K562 (cell line): ENCODE data around the gene NVL. TPM values are rescaled to one million over a fixed set of nuclear protein-coding genes. Genes with fewer than 3 reads are reported as not detected.

Experiments used
- BRCA1 ChIP-seq, 2 experiments: fragments of 450-650 bp in 1 of 2; sonication (generic) in 1 of 2; formaldehyde crosslinking in 1 of 2; IDR thresholded peaks; 2 replicates each; pipeline versions ENCODE4 v1.5.0 to v1.6.1; 2017 to 2020; ENCODE audit warnings: mild to moderate bottlenecking in 1 of 2, missing genetic modification reagents in 1 of 2
- BRF1 ChIP-seq: IDR thresholded peaks from 3 replicates; pipeline ENCODE4 v1.6.1; 2011; ENCODE audit warnings: borderline replicate concordance, mild to moderate bottlenecking; ENCODE audit not compliant: insufficient read length; ENCODE audit errors: extremely low read depth
- ILK ChIP-seq: fragments of 450-650 bp; IDR thresholded peaks from 2 replicates; pipeline ENCODE4 v1.6.1; 2016; ENCODE audit warnings: missing genetic modification characterization, low read depth, mild to moderate bottlenecking, missing compliant biosample characterization, moderate library complexity, borderline replicate concordance
- KLF13 ChIP-seq: fragments of 450-650 bp; IDR thresholded peaks from 2 replicates; pipeline ENCODE4 v1.6.1; 2016; ENCODE audit warnings: missing genetic modification characterization, low read depth, mild to moderate bottlenecking, missing compliant biosample characterization, moderate library complexity, borderline replicate concordance
- MED1 ChIP-seq: sonication (generic); formaldehyde crosslinking; IDR thresholded peaks from 2 replicates; pipeline ENCODE4 v1.8.1; 2023; ENCODE audit warnings: missing genetic modification reagents, borderline replicate concordance
- PHB ChIP-seq: fragments of 250-450 bp; sonication (Bioruptor Pico); IDR thresholded peaks from 2 replicates; pipeline ENCODE4 v1.5.0; 2021
- PHTF2 ChIP-seq: fragments of 250-450 bp; sonication (Bioruptor Pico); IDR thresholded peaks from 2 replicates; pipeline ENCODE4 v1.5.0; 2021; ENCODE audit warnings: mild to moderate bottlenecking
- RBM14 ChIP-seq: fragments of 200-400 bp; formaldehyde crosslinking; IDR thresholded peaks from 2 replicates; pipeline ENCODE4 v1.6.1; 2018; ENCODE audit warnings: low read depth, mild to moderate bottlenecking, low read length, moderate library complexity, borderline replicate concordance; ENCODE audit not compliant: insufficient read depth
- SMAD3 ChIP-seq: fragments of 450-650 bp; formaldehyde crosslinking; conservative IDR thresholded peaks from 2 replicates; pipeline ENCODE4 v1.4.0; 2020; ENCODE audit warnings: mild to moderate bottlenecking
- SUPT5H ChIP-seq: fragments of 450-650 bp; IDR thresholded peaks from 2 replicates; pipeline ENCODE4 v1.6.1; 2016
- TCFL5 ChIP-seq: fragments of 250-450 bp; sonication (Bioruptor Pico); conservative IDR thresholded peaks from 2 replicates; pipeline ENCODE4 v1.6.1; 2021; ENCODE audit warnings: mild to moderate bottlenecking, moderate library complexity, matching md5 sums
- TFAM ChIP-seq: fragments of 250-450 bp; sonication (Bioruptor Pico); conservative IDR thresholded peaks from 2 replicates; pipeline ENCODE4 v1.5.0; 2021; ENCODE audit warnings: mild to moderate bottlenecking, moderate library complexity
- TRIM28 ChIP-seq: fragments of 450-650 bp; IDR thresholded peaks from 2 replicates; pipeline ENCODE4 v1.6.1; 2017
- XRCC5 ChIP-seq: fragments of 200-400 bp; formaldehyde crosslinking; IDR thresholded peaks from 2 replicates; pipeline ENCODE4 v1.6.1; 2017; ENCODE audit warnings: low read depth, mild to moderate bottlenecking, low read length
- ZNF766 ChIP-seq: fragments of 200-800 bp; sonication (Bioruptor generic); conservative IDR thresholded peaks from 2 replicates; pipeline ENCODE4 v1.6.1; 2016; ENCODE audit warnings: missing genetic modification characterization, missing compliant biosample characterization
- polyA plus RNA-seq, 8 experiments: library from polyadenylated mRNA; depleted of rRNA in 4 of 8; stranded (reverse) in 5 of 8; unstranded in 3 of 8; fragments of >200 nt; fragmentation: Nextera tagmentation in 2 of 8; fragmentation: Illumina TruSeq in 1 of 8; extraction: Ambion mirVana in 2 of 8; extraction: Trizol in 1 of 8; gene quantifications; 2 replicates each; pipeline versions ENCODE4 v1.2.1 to v1.2.3, GENCODE V29; 2011 to 2014; ENCODE audit warnings: inconsistent platforms in 1 of 8, missing spikeins in 1 of 8
- total RNA-seq, 7 experiments: library from RNA; depleted of rRNA in 6 of 7; stranded (reverse); fragments of >200 nt in 6 of 7; fragmentation: Illumina TruSeq in 2 of 7; extraction: Trizol in 2 of 7; gene quantifications; 2 replicates each; pipeline versions ENCODE4 v1.2.1 to v1.2.3, GENCODE V29; 2011 to 2021; ENCODE audit warnings: low replicate concordance in 1 of 7
- TF ChIP-seq, protein P1 (sequence below), 2 experiments: fragments of 450-650 bp; formaldehyde crosslinking in 1 of 2; IDR thresholded peaks; 2 replicates each; pipeline versions ENCODE4 v1.4.0 to v1.6.1; 2014 to 2020; ENCODE audit warnings: mild to moderate bottlenecking in 2 of 2, borderline replicate concordance in 1 of 2, low read depth in 1 of 2
- TF ChIP-seq, protein P2 (sequence below): fragments of 200-800 bp; sonication (Bioruptor generic); IDR thresholded peaks from 2 replicates; pipeline ENCODE4 v1.6.1; 2017; ENCODE audit warnings: missing genetic modification characterization, missing compliant biosample characterization

NVL gene
- total and polyA plus RNA-seq, 9 of the 15 experiments (the other 6 are each of a cell fraction or from before 2014, with no cell fraction given) = 32.5 to 86.6 (median 62.9) TPM

DNA sequence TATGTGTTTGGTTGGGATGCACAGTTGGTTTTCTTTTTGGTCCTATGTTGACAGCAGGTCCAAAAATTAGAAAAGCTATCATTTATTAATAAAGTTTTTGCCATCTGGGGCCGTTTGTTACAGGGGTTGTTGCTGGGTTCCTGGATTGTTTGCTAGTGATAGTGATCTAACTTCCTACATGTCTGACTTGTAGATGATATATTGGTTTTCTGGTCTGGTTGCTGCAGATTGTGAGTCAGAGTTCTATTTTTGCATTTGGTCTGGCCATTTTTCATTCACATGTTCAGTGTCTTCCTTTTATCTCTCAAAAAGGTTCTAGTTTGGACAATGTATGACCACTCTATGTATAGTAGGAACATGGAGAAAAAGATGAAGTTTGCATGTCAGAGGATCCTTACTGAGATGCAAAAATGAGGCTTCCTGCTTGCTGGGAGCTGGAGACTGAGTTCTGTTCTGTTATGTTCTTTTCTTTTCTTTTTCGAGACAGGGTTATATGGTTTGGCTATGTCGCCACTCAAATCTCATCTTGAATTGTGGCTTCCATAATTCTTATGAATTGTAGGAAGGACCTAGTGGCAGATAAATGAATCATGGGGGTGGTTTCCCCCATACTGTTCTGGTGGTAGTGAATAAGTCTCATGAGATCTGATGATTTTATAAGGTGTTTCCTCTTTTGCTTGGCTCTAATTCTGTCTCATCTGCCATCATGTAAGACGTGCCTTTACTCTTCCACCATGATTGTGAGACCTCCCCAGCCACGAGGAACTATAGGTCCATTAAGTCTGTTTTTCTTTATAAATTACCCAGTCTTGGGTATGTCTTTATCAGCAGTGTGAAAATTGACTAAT lies 4.2 kb upstream of the NVL start (continued):
- TF ChIP-seq, protein P1, sequence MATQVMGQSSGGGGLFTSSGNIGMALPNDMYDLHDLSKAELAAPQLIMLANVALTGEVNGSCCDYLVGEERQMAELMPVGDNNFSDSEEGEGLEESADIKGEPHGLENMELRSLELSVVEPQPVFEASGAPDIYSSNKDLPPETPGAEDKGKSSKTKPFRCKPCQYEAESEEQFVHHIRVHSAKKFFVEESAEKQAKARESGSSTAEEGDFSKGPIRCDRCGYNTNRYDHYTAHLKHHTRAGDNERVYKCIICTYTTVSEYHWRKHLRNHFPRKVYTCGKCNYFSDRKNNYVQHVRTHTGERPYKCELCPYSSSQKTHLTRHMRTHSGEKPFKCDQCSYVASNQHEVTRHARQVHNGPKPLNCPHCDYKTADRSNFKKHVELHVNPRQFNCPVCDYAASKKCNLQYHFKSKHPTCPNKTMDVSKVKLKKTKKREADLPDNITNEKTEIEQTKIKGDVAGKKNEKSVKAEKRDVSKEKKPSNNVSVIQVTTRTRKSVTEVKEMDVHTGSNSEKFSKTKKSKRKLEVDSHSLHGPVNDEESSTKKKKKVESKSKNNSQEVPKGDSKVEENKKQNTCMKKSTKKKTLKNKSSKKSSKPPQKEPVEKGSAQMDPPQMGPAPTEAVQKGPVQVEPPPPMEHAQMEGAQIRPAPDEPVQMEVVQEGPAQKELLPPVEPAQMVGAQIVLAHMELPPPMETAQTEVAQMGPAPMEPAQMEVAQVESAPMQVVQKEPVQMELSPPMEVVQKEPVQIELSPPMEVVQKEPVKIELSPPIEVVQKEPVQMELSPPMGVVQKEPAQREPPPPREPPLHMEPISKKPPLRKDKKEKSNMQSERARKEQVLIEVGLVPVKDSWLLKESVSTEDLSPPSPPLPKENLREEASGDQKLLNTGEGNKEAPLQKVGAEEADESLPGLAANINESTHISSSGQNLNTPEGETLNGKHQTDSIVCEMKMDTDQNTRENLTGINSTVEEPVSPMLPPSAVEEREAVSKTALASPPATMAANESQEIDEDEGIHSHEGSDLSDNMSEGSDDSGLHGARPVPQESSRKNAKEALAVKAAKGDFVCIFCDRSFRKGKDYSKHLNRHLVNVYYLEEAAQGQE (IDR thresholded peaks at IDR 0.05; ENCODE audit: borderline replicate concordance) = no peak
- TF ChIP-seq, protein P1 (CRISPR knock-in tag; IDR thresholded peaks at IDR 0.05; ENCODE audit: low read depth) = no peak
- TF ChIP-seq RBM14 = no peak
- TF ChIP-seq ILK = no peak
- TF ChIP-seq TRIM28 = no peak
- TF ChIP-seq SUPT5H = no peak
- peak; percentile 78; the same call in 1 of the 2 replicates for TF ChIP-seq SMAD3
- TF ChIP-seq MED1 (CRISPR knock-in tag) = no peak
- TF ChIP-seq PHTF2 (CRISPR knock-in tag) = no peak
- TF ChIP-seq ZNF766 (CRISPR knock-in tag) = no peak
- TF ChIP-seq PHB (CRISPR knock-in tag) = no peak
- TF ChIP-seq, protein P2, sequence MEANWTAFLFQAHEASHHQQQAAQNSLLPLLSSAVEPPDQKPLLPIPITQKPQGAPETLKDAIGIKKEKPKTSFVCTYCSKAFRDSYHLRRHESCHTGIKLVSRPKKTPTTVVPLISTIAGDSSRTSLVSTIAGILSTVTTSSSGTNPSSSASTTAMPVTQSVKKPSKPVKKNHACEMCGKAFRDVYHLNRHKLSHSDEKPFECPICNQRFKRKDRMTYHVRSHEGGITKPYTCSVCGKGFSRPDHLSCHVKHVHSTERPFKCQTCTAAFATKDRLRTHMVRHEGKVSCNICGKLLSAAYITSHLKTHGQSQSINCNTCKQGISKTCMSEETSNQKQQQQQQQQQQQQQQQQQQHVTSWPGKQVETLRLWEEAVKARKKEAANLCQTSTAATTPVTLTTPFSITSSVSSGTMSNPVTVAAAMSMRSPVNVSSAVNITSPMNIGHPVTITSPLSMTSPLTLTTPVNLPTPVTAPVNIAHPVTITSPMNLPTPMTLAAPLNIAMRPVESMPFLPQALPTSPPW = 0 out of 2 replicates have a peak, but pooled peaks have one; percentile 6
- TF ChIP-seq BRF1 = no peak
- TF ChIP-seq TFAM (CRISPR knock-in tag) = no peak
- no peak for TF ChIP-seq KLF13 (tag)
- no peak for TF ChIP-seq TCFL5 (CRISPR knock-in tag)
- TF ChIP-seq XRCC5 = no peak
- no peak for TF ChIP-seq BRCA1 (IDR thresholded peaks at IDR 0.05)
- TF ChIP-seq BRCA1 (CRISPR knock-in tag; IDR thresholded peaks at IDR 0.05) = no peak
